ENCODE measurements around the gene PAXX. TPM values are rescaled to one million over a fixed set of nuclear protein-coding genes. Genes with fewer than 3 reads are reported as not detected.

PAXX gene
- total RNA-seq, 1 donor from 2014 or later = 10.0 TPM

DNA sequence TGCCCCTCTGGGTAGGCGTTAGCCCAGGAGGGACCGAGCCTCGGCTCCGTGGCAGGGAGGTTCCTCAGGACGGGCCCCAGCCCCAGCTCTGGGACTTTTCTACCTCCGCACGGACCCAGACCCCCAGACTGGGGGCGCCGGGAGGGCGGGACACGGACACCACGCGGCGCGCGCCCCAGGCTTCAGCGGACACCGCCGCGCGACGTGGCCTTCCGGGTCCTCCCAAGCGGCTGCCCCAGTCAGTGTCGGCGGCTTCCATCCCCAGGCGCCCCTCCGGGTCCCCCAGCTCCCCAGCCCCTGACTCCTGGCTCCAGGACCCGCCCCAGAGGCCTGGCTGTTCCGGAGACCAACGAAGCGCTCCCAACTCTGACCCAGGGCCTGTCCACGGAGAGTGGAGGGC lies 6.4 kb upstream of the PAXX start:
- Histone ChIP-seq H3K27me3 (ENCODE audit: control insufficient read depth, insufficient read depth, low read length) (peaks cover 10% of the 10 kb centered on the region), H3K4me3 (ENCODE audit: low read depth, low read length) (no peak overlapping the region), H3K36me3 (ENCODE audit: control insufficient read depth, insufficient read depth, low read length) (no peaks in the 10 kb centered on the region)
- DNase-seq (ENCODE audit: low read depth) (no peak), FAIRE-seq (no peak)
- TF ChIP-seq, protein P1, sequence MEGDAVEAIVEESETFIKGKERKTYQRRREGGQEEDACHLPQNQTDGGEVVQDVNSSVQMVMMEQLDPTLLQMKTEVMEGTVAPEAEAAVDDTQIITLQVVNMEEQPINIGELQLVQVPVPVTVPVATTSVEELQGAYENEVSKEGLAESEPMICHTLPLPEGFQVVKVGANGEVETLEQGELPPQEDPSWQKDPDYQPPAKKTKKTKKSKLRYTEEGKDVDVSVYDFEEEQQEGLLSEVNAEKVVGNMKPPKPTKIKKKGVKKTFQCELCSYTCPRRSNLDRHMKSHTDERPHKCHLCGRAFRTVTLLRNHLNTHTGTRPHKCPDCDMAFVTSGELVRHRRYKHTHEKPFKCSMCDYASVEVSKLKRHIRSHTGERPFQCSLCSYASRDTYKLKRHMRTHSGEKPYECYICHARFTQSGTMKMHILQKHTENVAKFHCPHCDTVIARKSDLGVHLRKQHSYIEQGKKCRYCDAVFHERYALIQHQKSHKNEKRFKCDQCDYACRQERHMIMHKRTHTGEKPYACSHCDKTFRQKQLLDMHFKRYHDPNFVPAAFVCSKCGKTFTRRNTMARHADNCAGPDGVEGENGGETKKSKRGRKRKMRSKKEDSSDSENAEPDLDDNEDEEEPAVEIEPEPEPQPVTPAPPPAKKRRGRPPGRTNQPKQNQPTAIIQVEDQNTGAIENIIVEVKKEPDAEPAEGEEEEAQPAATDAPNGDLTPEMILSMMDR (IDR thresholded peaks at IDR 0.05; ENCODE audit: insufficient read depth, low read length, severe bottlenecking) = no peak

DNA sequence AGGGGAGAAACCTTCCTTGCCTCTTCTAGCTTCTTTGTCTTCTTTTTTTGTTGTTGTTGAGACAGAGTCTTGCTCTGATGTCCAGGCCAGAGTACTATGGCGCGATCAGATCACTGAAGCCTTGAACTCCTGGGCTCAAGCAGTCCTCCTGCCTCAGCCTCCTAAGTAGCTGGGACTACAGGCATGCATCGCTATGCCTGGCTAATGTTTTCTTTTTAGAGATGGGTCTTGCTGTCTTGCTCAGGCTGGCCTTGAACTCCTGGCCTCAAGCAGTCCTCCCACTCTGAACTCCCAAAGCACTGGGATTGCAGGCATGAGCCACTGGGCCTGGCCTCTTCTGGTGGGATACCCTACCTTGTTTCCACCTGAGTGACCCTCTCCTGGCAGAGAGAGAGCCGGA lies 3.4 kb upstream of the PAXX start:
- Histone ChIP-seq H3K36me3 (ENCODE audit: control insufficient read depth, insufficient read depth, low read length) (peaks cover 2% of the 10 kb centered on the region), H3K27me3 (ENCODE audit: control insufficient read depth, insufficient read depth, low read length) (peaks cover 9% of the 10 kb centered on the region), H3K4me3 (ENCODE audit: low read depth, low read length) (no peak overlapping the region)
- FAIRE-seq (no peak), DNase-seq (ENCODE audit: low read depth) (no peak)
- TF ChIP-seq, protein P1 (IDR thresholded peaks at IDR 0.05; ENCODE audit: insufficient read depth, low read length, severe bottlenecking) = no peak

DNA sequence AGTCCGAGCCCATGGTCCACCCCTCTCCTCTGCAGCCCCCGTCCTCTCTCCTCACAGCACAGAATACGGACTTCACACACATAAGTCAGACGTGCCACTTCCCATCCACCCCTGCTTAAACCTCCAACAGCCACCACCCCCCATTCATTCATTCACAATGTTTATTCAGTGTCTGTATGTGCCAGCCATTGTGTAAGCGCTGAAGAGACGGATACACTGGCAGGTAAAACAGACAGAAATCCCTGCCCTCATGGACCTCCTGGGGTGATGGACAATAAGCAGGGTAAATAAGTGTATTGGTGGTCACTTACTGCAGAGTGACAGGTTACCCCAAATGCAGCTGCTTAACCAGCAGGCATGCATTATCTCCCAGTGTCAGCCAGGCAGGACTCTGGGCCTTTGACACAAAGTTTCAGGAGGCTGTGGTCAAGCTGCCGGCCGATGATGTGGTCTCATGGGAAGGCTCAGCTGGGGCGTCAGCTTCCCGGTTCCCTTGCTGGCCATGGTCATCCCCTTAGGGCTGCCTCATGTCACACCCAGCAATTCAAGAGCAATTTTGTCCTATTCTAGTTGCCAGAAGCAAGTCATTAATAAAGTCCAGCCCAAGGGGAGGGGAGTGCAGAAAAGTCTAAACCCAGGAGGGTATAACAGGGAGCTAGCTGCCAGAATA lies 1.8 kb upstream of the PAXX start:
- H3K27me3 ChIP-seq (ENCODE audit: control insufficient read depth, insufficient read depth, low read length) = no peaks in the 10 kb centered on the region
- no peak for FAIRE-seq
- no peak overlapping the region for H3K4me3 ChIP-seq (ENCODE audit: low read depth, low read length)
- DNase-seq (ENCODE audit: low read depth) = no peak
- peaks cover 2% of the 10 kb centered on the region for H3K36me3 ChIP-seq (ENCODE audit: control insufficient read depth, insufficient read depth, low read length)
- TF ChIP-seq, protein P1 (IDR thresholded peaks at IDR 0.05; ENCODE audit: insufficient read depth, low read length, severe bottlenecking) = no peak

DNA sequence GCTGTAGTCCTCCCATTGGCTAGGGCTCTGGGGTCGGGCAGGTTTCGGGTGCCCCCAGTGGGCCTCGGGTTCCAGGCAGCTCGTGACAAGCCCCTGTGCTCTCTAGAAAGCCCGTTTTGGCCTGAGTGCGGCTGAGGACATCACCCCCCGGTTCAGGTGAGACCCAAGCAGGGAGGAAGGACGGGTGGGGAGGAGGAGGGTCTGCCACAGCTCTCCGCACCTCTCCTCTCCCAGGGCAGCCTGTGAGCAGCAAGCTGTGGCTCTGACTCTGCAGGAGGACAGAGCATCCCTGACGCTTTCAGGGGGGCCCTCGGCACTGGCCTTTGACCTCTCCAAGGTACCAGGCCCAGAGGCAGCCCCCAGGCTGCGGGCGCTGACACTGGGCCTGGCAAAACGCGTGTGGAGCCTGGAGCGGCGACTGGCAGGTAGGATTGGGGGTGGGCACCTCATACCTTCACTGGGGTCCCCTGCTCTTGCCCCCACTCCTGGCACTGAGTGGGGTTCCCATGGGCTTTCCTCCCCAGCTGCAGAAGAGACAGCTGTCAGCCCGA lies 672 bp downstream of the PAXX start:
- Histone ChIP-seq H3K36me3 (ENCODE audit: control insufficient read depth, insufficient read depth, low read length) (peaks cover 2% of the 10 kb centered on the region), H3K4me3 (ENCODE audit: low read depth, low read length) (peak overlapping the region; percentile 62), H3K27me3 (ENCODE audit: control insufficient read depth, insufficient read depth, low read length) (no peaks in the 10 kb centered on the region)
- no peak for DNase-seq (ENCODE audit: low read depth)
- TF ChIP-seq, protein P1 (IDR thresholded peaks at IDR 0.05; ENCODE audit: insufficient read depth, low read length, severe bottlenecking) = no peak
- no peak for FAIRE-seq

DNA sequence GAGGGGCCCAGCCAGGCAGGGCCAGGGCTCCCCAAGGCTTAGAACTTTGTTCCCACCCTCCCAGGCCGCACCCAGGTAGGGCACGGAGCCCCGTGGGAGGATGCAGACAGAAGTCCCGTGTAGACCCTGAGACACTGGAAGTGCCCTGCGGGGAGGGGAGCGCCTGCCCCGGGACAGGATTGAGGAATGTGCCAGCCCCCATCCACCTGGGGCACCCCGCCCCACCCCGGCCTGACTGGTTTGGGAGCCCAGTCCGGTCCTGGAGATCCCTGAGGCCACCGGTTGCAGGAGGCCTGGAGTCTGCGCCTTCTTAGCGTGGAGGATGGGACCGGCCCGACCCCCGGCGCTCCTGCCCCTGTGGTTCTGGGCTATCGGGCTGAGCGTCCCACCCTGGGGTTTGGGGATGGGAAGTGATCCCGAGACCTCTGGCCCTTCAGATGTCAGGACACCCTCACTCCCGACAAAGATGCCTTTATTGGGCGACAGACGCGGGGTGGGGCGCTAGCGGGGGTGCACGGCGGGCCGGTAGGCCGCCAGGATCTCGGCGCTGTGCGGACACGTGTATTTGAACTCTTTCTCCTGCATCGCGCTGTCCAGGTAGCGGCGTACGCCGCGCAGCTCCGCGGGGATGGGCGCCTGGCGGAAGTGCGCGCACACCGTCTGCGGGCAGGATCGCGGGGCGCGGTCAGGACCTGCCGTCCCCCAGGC lies 2.1 kb downstream of the PAXX start:
- TF ChIP-seq, protein P1 (IDR thresholded peaks at IDR 0.05; ENCODE audit: insufficient read depth, low read length, severe bottlenecking) = no peak
- DNase-seq (ENCODE audit: low read depth) (no peak), FAIRE-seq (no peak)
- H3K36me3 ChIP-seq (ENCODE audit: control insufficient read depth, insufficient read depth, low read length) = peaks cover 2% of the 10 kb centered on the region
- no peak overlapping the region for H3K4me3 ChIP-seq (ENCODE audit: low read depth, low read length)
- H3K27me3 ChIP-seq (ENCODE audit: control insufficient read depth, insufficient read depth, low read length) = no peaks in the 10 kb centered on the region

Measured in bronchial epithelial cell (primary cell).